Fibroblast of skin of left quadriceps (primary cell): ENCODE results near the gene STX1B.
"Not testable (repeated sequence)": the region's sequence is repeated elsewhere in the genome, so short reads cannot be mapped to it uniquely, and the experiment has no call there.

Experiments used
- DNase-seq, 2 experiments: peaks; one replicate each; pipeline ENCODE4 v3.0.0-alpha.2; 2013; ENCODE audit warnings: low read depth in 2 of 2

Gene STX1B

DNA sequence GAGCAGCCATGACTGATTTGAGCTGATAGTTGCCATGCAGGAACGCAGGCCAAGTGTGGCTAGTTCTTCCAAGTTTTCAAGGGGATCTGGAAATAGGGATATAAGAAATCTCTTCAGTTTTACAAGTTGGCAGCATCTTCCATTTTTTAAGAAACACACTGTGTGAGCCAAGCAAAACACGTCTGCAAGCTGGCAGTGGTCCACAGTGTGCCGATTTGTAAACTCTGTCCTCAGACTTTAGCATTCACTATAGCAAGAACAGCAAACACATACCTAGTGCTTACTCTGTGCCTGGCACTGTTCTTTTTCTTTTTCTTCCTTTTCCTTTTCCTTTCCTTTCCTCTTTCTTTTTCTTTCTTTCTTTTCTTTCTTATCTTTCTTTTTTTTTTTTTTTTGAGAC lies 58.7 kb downstream of the STX1B start:
- no peak for DNase-seq

DNA sequence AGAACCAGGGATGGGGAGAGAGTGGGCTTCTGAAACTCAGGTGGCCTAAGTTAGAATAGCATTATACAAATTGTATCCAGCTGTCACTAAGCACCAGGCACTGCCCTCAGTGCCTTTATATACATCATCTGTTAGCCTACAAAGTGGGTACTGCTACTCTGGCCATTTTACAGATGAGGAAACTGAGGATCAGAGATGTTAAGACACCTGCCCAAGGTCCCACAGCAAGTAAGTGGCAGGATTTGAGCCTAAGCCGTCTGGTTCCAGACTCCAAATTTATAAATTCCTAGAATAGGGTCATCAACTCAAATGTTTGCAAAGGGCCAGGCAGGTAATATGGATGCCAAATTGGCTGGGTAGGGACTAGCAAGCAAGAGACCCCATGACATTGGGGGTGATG lies 59.2 kb downstream of the STX1B start:
- DNase-seq, result no peak

DNA sequence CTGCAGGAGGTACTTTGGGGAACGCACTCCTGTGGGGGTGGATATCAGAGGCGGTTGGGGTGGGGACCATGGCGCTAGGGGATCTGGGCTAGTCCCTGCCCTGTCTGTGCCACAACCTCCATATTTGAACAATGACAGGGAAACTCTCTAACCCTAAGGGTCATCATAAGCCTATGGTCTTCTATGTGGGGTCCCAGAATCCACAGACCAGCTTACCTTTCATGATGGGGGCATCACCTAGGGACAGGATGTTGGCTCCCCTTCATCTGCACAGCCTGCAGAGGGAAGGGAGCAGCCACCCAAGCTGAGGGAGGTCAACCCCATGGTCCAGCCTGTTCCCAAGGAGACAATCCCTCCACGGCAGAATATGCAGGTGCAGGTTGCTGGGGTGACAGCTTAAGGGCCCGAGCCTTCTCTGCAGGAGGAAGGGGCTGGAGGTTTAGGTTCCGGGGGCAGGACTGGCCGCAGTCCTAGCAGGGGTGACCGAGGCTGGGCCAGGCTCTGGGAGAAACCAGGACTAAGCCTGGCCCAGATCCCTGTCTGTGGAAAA lies 59.8 kb downstream of the STX1B start:
- no peak for DNase-seq

DNA sequence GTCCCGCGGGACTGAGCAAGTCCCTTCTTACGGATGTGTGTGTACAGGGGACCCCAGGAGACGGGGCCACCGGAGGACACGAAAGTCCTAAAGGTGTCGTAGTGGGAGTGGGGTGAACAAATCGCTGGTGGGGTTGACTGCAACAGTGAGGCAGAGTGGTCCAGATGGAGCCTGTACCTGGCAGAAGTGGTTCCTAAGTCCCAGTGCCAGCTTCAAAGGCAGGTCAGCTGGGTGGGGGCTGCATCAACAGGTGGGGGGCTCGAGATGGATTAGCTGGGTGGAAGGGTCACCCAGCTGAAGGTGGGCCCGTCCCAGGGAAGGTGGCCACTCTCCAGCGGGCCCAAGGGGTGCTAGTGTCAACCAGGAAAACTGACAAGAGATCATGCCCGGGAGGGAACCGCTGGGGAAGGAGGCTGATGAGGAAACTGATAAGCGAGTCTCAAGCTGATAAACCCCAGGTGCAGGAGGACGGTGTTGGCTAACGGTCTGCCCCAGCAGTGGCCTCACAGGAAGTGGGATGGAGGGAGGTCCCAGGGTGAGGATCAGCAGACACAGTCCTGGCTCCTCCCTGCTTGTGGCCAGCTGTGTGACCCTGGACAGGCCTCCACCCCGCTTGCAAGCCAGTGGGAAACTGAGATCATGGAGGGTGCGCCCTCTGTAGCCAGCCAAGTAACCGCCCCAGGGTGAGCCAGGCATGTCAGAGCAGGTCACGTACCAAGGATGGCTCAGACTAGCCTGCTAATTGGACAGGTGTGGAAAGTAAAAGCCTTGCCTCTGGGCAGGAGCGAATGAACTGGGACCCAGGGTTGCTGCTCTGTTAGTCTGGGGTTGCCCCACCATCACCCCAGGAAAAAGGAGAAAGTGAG lies 60.6 kb downstream of the STX1B start:
- DNase-seq, result no peak

DNA sequence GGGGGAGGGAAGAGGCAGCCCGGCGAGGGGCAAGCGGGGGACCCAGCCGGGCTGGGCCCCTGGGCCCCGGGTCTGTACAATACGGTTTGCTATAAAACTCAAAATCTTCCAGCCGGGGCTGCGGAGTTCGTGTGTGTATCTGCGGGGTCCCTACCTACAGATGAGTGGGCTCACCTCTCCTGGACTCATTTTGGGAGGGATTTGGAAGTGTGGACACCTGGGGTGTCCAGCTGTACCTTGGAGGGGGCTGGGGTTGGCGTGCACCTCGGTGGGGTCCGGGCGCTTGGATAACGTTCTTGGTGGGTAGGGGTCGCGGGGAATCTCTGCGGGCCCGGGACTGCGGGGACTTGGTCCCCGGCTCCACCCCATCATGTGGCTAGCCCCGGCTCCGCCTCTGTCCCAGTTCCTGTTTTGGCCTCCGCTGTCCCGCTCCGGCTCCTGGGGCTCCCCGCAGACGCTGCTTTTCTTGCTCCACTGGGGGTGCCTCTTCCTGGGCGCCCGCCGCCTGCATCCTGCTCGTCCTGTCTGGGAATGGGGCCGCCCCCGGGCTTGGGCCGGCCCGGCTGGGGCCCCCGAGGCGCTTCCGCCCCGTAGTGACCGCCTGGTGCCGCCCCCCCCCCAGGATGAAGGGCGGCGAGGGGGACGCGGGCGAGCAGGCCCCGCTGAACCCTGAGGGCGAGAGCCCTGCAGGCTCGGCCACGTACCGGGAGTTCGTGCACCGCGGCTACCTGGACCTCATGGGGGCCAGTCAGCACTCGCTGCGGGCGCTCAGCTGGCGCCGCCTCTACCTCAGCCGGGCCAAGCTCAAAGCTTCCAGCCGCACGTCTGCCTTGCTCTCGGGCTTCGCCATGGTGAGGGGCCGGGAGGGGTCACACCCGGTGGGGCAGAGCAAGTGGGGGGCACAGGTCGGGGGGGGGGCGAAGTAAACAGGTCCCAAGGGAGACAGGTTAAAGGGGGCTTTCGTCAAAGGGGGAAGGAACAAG lies 61.5 kb downstream of the STX1B start, which contains the start of gene ORAI3:
ORAI3 (plus strand) TSS at position 402 of the 983 bp plus-strand sequence; CDS start at position 624, 222 bp downstream.
- DNase-seq, result no peak

DNA sequence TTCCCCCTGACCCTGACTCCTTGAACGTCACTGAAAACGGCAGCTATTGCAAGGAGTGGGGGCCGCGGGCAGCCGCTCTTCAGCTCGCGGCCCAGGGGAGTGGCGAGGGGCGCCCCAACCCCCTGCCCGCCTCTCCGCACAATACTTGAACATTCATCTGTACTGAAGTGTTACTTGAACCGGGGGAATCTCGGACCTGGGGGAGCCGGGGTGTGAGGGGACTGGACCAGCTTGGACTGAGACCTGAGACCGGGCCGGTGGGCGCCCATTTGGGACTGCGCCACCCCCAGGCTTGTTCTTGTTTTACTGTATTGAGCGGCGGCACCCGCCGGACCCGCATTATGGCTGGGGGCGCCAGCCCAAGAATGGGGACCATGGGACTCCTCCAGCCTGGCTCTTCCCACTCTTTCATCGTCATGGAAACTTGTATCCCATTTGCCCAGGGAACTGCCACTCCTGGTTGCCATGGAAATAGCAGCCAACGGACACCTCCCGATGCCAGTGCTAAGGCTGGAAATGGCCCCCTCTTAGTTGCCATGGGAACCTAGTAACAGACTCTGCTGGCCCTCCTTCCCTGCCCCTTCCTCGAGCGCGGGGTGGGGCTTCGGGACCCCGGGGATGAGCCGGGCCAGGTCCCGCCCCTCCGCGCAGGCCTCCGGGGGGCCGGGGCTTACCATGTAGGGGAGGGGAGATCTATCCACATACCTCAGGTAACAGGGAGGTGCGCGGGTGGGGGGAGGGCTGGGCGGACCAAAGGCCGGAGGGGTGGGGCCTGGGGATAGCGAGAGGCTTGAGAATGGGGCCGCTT lies 62.4 kb downstream of the STX1B start:
- DNase-seq, result peak; percentile 95 to 96

DNA sequence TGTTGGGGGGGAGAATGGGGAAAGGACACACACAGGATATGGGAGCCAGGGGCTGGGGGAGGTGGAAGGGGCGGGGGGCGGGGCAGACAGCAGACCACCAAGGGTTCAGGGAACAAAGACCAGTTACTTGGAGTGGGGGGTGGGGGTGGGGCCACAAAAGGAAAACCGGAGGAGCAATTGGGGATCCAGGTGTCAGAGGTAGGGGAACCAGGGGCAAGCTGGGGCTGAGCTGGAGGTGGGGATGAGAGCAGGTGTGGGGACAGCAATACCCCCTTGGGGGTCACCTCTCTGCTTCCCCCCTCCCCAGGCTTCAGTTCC lies 62.9 kb downstream of the STX1B start:
- no peak for DNase-seq

DNA sequence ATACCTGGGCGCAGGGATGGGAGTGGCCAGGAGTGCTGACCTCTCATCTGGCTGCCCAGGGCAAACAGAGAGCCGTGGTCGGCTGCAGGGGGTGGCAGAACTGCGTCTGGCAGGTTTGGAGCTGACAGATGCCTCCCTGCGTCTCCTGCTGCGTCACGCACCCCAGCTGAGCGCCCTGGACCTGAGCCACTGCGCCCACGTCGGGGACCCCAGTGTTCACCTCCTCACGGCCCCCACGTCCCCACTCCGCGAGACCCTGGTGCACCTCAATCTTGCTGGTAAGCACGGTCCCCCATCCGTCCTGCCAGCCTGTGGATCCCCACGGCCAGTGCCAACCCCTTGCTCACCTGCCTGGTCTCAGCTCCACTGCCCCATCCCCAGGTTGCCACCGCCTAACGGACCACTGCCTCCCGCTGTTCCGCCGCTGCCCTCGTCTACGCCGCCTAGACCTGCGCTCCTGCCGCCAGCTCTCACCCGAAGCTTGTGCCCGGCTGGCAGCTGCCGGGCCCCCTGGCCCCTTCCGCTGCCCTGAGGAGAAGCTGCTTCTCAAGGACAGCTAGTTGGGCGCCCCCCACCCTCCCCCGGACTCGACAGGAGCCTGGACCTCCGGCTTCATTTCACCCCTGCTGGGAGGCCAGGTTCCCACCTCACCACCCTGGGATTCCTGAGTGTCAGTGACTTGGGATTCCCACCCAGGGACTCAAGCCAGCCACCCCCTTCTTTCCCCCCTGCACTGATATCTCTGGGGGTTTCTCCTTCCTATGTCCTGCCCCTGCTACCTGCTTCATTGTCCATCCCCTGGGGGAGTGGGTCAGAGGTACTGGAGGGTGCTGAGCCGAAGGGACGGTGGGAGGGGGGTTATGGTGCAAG lies 63.5 kb downstream of the STX1B start:
- DNase-seq, result no peak

DNA sequence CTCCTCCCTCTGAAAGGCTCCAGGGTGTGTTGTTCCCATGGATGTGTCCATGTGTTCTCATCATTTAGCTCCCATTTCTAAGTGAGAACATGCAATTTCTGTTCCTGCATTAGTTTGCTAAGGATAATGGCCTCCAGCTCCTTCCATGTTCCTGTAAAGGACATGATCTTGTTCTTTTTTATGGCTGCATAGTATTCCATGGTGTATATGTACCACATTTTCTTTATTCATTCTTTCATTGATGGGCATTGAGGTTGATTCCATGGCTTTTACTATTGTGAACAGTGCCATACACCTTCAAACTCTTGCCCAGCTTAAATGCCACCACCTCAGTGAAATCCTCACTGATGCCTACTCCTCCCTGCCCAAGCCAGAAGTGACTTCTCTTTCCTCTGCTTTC lies 66.1 kb downstream of the STX1B start:
- DNase-seq, result no peak

DNA sequence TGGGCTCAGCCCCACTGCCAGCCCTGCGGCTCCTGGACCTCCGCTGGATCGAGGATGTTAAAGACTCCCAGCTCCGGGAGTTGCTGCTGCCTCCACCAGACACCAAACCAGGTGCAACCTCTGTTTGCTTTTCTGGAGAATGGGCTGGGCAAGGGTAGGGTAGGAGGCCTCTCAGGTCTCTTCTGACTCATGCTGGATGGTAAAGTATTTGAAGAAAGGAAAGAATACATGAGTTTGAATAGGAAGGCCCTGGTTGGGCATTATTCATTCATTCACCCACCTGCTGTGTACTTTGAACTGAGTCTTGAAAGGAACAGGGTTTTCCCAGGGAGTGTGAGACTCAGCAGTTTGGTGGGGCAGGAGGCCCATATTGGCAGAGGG lies 68.0 kb downstream of the STX1B start:
- no peak for DNase-seq

DNA sequence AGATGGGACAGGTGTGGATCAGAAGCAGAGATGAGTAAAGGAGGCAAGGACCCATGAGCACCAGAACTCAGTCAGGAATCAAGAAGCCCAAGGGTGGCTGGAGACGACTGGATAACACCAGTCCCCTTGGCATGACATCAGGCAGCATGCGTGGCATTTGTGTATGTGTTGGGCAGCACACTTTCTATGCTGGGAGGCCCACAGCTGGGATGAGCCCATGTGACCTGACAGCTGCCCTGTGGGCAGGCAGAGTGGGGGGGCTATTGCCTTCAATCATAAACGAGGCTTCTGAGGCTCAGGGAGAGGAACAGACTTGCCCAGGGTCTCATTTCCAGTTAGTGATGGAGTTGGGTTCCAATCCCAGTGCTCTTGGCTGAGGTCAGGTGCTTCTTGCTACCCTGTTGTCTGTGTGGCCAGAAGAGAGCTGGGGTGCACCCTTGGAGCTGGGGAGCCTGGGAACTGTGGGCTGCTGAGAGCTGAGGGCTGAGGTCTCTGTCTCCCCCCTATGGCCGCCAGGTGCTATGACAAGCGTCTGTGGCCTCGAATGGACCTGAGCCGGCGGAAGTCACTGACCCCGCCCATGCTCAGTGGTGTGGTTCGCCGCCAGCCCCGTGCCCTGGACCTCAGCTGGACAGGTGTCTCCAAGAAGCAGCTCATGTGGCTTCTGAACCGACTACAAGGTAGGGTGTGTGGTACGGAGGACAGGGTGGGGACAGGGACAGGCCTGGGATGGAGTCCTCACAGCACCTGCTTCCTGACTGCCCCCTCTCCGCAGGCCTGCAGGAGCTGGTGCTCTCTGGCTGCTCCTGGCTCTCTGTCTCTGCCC lies 68.6 kb downstream of the STX1B start:
- DNase-seq, result no peak

DNA sequence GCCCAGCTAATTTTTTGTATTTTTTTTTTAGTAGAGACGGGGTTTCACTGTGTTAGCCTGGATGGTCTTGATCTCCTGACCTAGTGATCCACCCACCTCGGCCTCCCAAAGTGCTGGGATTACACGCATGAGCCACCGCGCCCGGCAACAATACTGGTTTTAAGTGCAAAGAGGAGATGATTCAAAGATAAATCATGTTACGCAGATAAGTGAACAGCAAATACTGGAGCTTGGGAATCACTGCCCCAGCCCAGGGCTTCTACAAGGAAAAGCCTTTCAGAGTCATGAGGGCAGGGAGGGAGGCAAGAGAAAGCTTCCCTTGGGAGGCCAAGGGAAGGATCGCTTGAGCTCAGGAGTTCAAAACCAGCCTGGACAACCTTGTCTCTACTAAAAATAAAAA lies 70.9 kb downstream of the STX1B start:
- DNase-seq, result not testable (repeated sequence)
